H1 (cell line): ENCODE data around the gene DGKZ. TPM values are rescaled to one million over a fixed set of nuclear protein-coding genes. Genes with fewer than 3 reads are reported as not detected.

Experiments used
- EGR1 ChIP-seq: IDR thresholded peaks from 2 replicates; pipeline ENCODE4 v1.6.1; 2011; ENCODE audit warnings: low read depth, low read length, borderline replicate concordance
- EZH2 ChIP-seq: fragments of 200-600 bp; sonication (generic); IDR thresholded peaks from 2 replicates; pipeline ENCODE4 v1.7.1; 2012; ENCODE audit warnings: low read depth, mild to moderate bottlenecking, moderate library complexity, low read length, inconsistent platforms; ENCODE audit not compliant: severe bottlenecking
- MAFK ChIP-seq: IDR thresholded peaks from 2 replicates; pipeline ENCODE4 v1.6.1; 2012; ENCODE audit warnings: low read depth, mild to moderate bottlenecking, improper control_type of control experiment, low read length
- TCF12 ChIP-seq: IDR thresholded peaks from 2 replicates; pipeline ENCODE4 v1.6.1; 2011; ENCODE audit warnings: low read depth, mild to moderate bottlenecking, low read length
- polyA plus RNA-seq, 7 experiments: library from polyadenylated mRNA; depleted of rRNA in 3 of 7; stranded (reverse) in 5 of 7; unstranded in 2 of 7; fragments of >200 nt in 5 of 7; fragments of 200-250 nt in 2 of 7; gene quantifications; 1 replicate in 5 of 7; 2 replicates in 1 of 7; 4 replicates in 1 of 7; pipeline versions ENCODE4 v1.2.1 to v1.2.3, GENCODE V29; 2011 to 2013; ENCODE audit warnings: missing spikeins in 2 of 7, mixed read lengths in 2 of 7
- total RNA-seq: library from RNA; stranded (reverse); fragmentation: NEBNext Ultra II Directional; extraction: Animal tissue kit (Norgen Biotek cat#: 25700); gene quantifications from 2 replicates; pipeline ENCODE4 v1.2.1, GENCODE V29; 2021

Gene DGKZ
- total and polyA plus RNA-seq, 2 of the 8 experiments (the other 6 are each of a cell fraction or from before 2014, with no cell fraction given) = 84.4 to 184 TPM

DNA sequence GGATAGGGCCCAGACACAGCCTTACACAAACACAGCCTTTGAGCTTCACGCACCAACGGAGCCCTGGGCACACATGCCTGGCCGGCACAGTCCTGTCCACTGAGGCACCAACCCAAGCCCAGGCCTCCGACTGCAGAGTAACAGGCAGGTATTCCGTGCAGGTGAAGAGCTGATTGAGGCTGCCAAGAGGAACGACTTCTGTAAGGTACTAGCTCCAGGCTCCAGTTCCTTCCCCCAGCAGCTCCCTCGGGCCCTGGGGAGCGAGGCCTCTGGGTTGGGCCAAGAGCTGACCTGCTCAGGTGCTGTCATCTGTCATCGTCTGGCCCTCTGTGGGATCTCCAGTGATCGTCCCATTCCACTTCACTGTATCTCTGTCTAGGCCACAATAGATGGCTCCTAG is 31.0 kb downstream of the DGKZ start (continued):
- TF ChIP-seq EZH2 (no peak), EGR1 (no peak), MAFK (no peak), TCF12 (no peak)
